ENCODE measurements around the gene CFAP45. TPM values are rescaled to one million over a fixed set of nuclear protein-coding genes. Genes with fewer than 3 reads are reported as not detected.

The CFAP45 gene
- total and polyA plus RNA-seq, 9 of the 15 experiments (the other 6 are each of a cell fraction or from before 2014, with no cell fraction given): 0.65 to 2.4 (median 1.5) TPM

GRCh38 chr1:159869173-159869572 is 30.8 kb downstream of the CFAP45 start (continued):
- TF ChIP-seq, protein P1, sequence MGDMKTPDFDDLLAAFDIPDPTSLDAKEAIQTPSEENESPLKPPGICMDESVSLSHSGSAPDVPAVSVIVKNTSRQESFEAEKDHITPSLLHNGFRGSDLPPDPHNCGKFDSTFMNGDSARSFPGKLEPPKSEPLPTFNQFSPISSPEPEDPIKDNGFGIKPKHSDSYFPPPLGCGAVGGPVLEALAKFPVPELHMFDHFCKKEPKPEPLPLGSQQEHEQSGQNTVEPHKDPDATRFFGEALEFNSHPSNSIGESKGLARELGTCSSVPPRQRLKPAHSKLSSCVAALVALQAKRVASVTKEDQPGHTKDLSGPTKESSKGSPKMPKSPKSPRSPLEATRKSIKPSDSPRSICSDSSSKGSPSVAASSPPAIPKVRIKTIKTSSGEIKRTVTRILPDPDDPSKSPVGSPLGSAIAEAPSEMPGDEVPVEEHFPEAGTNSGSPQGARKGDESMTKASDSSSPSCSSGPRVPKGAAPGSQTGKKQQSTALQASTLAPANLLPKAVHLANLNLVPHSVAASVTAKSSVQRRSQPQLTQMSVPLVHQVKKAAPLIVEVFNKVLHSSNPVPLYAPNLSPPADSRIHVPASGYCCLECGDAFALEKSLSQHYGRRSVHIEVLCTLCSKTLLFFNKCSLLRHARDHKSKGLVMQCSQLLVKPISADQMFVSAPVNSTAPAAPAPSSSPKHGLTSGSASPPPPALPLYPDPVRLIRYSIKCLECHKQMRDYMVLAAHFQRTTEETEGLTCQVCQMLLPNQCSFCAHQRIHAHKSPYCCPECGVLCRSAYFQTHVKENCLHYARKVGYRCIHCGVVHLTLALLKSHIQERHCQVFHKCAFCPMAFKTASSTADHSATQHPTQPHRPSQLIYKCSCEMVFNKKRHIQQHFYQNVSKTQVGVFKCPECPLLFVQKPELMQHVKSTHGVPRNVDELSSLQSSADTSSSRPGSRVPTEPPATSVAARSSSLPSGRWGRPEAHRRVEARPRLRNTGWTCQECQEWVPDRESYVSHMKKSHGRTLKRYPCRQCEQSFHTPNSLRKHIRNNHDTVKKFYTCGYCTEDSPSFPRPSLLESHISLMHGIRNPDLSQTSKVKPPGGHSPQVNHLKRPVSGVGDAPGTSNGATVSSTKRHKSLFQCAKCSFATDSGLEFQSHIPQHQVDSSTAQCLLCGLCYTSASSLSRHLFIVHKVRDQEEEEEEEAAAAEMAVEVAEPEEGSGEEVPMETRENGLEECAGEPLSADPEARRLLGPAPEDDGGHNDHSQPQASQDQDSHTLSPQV (IDR thresholded peaks at IDR 0.05): 0 out of 2 replicates have a peak, but pooled peaks have one; percentile 45
- no peak for TF ChIP-seq RBM14 (IDR thresholded peaks at IDR 0.05; ENCODE audit: borderline replicate concordance, insufficient read depth, low read depth, low read length)
- TF ChIP-seq CHCHD3 (CRISPR knock-in tag; IDR thresholded peaks at IDR 0.05): no peak

- ChIA-PET CTCF (ENCODE audit: low intra/inter-chr PET ratio) (no interaction called here), POLR2A (interaction anchor here (0.5 to 2.8 kb wide), 4 partner anchors 10 to 162 kb away, joined by 3 to 21 read pairs (median 3); no protein-coding TSS in a partner anchor)
- Histone ChIP-seq H3K4me2 (ENCODE audit: insufficient read depth, low read length) (no peak overlapping the region; the same call in 1 of the 2 replicates), H3K27ac (ENCODE audit: extremely low read depth, low read depth, low read length) (no peak overlapping the region), H3K27me3 (ENCODE audit: control insufficient read depth in 2 of 2, insufficient read depth in 2 of 2, low read length in 2 of 2) (peaks cover 2 to 21% of the 10 kb centered on the region in 2 experiments; a peak in 2 of 5 replicates), H2AFZ (ENCODE audit: low read depth, low read length) (peak overlapping the region; percentile 67), H4K20me1 (replicated peaks; ENCODE audit: control insufficient read depth, insufficient read depth, low read length) (no peaks in the 10 kb centered on the region; the same call in 1 of the 2 replicates), H3K79me2 (ENCODE audit: control insufficient read depth, insufficient read depth, low read length) (no peaks in the 10 kb centered on the region), H3K4me3 (no peak overlapping the region), H3K9ac (ENCODE audit: insufficient read depth in 1 of 2, low read depth in 2 of 2, low read length in 2 of 2) (no peak overlapping the region; a peak in 1 of 4 replicates), H3K9me3 (replicated peaks; ENCODE audit: control insufficient read depth, insufficient read depth, low read depth, low read length) (no peaks in the 10 kb centered on the region), H3K4me1 (replicated peaks in 1 of 2; ENCODE audit: control insufficient read depth in 2 of 2, insufficient read depth in 2 of 2, low read length in 2 of 2) (peaks cover 13 to 15% of the 10 kb centered on the region in 2 experiments), H3K36me3 (ENCODE audit: control insufficient read depth, insufficient read depth, low read length) (no peaks in the 10 kb centered on the region), H3K9me1 (ENCODE audit: control insufficient read depth, insufficient read depth, low read length) (no peaks in the 10 kb centered on the region)
- FAIRE-seq (peak; percentile 64), ATAC-seq (peak; percentile 12; the same call in 2 of the 3 replicates), DNase-seq (ENCODE audit: extremely low read depth in 1 of 4, low spot score in 3 of 4) (no peak)
- in situ Hi-C loops (cut with MboI) (no loop called here), intact Hi-C loops (cut with micrococcal nuclease) (no loop called here)
- no TSS peak for BruUV-seq (replicated peaks)
- 29% methylated on average over 3 of the region's 3 CpGs for WGBS (ENCODE audit: insufficient coverage, low coverage, missing lambda C conversion rate)
- TF ChIP-seq NFIC (IDR thresholded peaks at IDR 0.05) (no peak), ZNF77 (CRISPR knock-in tag; IDR thresholded peaks at IDR 0.05) (no peak), BCOR (IDR thresholded peaks at IDR 0.05) (no peak), NR2C1 (IDR thresholded peaks at IDR 0.05) (no peak), NR2C1 (tag; IDR thresholded peaks at IDR 0.05) (no peak), PHF20 (IDR thresholded peaks at IDR 0.05; ENCODE audit: partially characterized antibody) (no peak), NEUROD1 (IDR thresholded peaks at IDR 0.05; ENCODE audit: borderline replicate concordance, low read depth, low read length, partially characterized antibody) (no peak)
Measured at GRCh38 chr1:159868766-159869165, 31.2 kb downstream of the CFAP45 start.

All from K562 (cell line).